Activated naive CD8-positive, alpha-beta T cell treated with anti-CD3 and anti-CD28 coated beads, Interleukin-2, amount 10 ng/mL, durations not matched to agents 7 days and 5 days (primary cell): ENCODE measurements around the gene PDX1. TPM values are rescaled to one million over a fixed set of nuclear protein-coding genes. Genes with fewer than 3 reads are reported as not detected.

ENCODE experiments used
- ATAC-seq: fragments of 150-1000 bp; cut with Tn5 transposase; one replicate; pipeline ENCODE4 v1.10.0; 2021; ENCODE audit warnings: low read depth, moderate library complexity
- POLR2A ChIA-PET: fragments of 350-600 bp; sonication (Branson Sonifier 250); formaldehyde crosslinking; loops from one replicate; lab custom pipeline; 2021; ENCODE audit warnings: antibody characterized with exemption; lab: Charles Lee
- DNase-seq: peaks from one replicate; pipeline ENCODE4 v3.0.0; 2021
- H3K27ac Mint-ChIP-seq: one replicate; pipeline ENCODE4 v1.8.0; 2022; ENCODE audit warnings: mild to moderate bottlenecking, mixed read lengths
- H3K27me3 Mint-ChIP-seq: one replicate; pipeline ENCODE4 v1.8.0; 2022; ENCODE audit warnings: mild to moderate bottlenecking, moderate library complexity, mixed read lengths
- H3K36me3 Mint-ChIP-seq: one replicate; pipeline ENCODE4 v1.8.0; 2021; ENCODE audit warnings: mild to moderate bottlenecking, mixed read lengths
- H3K4me1 Mint-ChIP-seq: one replicate; pipeline ENCODE4 v1.8.0; 2021; ENCODE audit warnings: mixed read lengths
- H3K4me3 Mint-ChIP-seq: one replicate; pipeline ENCODE4 v1.8.0; 2022; ENCODE audit warnings: mild to moderate bottlenecking, moderate library complexity, mixed read lengths
- H3K9me3 Mint-ChIP-seq: one replicate; pipeline ENCODE4 v1.8.0; 2021; ENCODE audit warnings: mixed read lengths
- total RNA-seq, 2 experiments: library from RNA; stranded (reverse); gene quantifications; one replicate each; pipeline ENCODE4 v1.2.3, GENCODE V29; 2021

Gene PDX1
- not detected for total RNA-seq

DNA sequence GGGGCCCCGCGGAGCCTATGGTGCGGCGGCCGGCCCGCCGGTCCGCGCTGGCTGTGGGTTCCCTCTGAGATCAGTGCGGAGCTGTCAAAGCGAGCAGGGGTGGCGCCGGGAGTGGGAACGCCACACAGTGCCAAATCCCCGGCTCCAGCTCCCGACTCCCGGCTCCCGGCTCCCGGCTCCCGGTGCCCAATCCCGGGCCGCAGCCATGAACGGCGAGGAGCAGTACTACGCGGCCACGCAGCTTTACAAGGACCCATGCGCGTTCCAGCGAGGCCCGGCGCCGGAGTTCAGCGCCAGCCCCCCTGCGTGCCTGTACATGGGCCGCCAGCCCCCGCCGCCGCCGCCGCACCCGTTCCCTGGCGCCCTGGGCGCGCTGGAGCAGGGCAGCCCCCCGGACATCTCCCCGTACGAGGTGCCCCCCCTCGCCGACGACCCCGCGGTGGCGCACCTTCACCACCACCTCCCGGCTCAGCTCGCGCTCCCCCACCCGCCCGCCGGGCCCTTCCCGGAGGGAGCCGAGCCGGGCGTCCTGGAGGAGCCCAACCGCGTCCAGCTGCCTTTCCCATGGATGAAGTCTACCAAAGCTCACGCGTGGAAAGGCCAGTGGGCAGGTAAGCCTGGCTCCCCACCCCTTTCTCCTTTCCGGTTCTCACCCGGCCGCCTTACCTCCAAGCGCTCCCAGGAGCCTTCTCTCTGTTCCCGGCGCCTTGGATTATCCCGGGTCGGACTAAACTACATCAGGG lies at the start of gene PDX1:
TSS of gene PDX1 (plus strand) at position 67 of the 743 bp plus-strand sequence. CDS start at position 206, 139 bp downstream.
- POLR2A ChIA-PET, result no interaction called here
- peak within 1 kb of the TSS; percentile 25 for H3K27ac Mint-ChIP-seq
- no peaks in the 10 kb centered on the region for H3K9me3 Mint-ChIP-seq
- H3K4me1 Mint-ChIP-seq, result peaks cover 11% of the 10 kb centered on the region
- H3K27me3 Mint-ChIP-seq, result peaks cover 83% of the 10 kb centered on the region
- peaks cover 2% of the 10 kb centered on the region for H3K36me3 Mint-ChIP-seq
- ATAC-seq, result no peak
- DNase-seq, result peak; percentile 40
- peak within 1 kb of the TSS; percentile 66 for H3K4me3 Mint-ChIP-seq

GRCh38 chr13:27878274-27878673 lies 41.5 kb upstream of the PDX1 start:
- Mint-ChIP-seq H3K36me3 (no peaks in the 10 kb centered on the region), H3K9me3 (no peaks in the 10 kb centered on the region), H3K27me3 (peaks cover 44% of the 10 kb centered on the region), H3K4me3 (no peak overlapping the region), H3K4me1 (no peaks in the 10 kb centered on the region), H3K27ac (no peak overlapping the region)
- ATAC-seq (no peak), DNase-seq (no peak)
- POLR2A ChIA-PET, result no interaction called here

DNA sequence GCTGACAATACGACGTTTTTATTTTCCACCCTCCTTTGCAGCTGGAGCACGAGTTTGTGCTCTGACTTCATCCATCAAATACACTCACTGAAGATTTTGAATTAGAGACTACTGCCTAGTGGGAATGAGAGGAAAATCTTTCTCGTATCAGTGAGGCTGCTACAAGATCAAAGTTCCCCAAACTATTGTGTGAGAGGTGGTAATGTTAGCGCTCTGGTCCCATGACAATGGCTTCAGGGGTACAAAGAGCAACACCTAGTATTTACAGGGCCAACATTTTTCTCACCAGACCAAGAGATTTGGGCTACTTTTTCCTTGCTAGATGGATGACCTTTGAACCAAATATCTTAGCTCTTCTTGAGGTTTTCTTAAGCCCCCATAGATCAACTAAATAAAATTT lies 30.3 kb upstream of the PDX1 start:
- no peaks in the 10 kb centered on the region for H3K4me1 Mint-ChIP-seq
- POLR2A ChIA-PET, result no interaction called here
- no peaks in the 10 kb centered on the region for H3K9me3 Mint-ChIP-seq
- ATAC-seq, result no peak
- no peak for DNase-seq
- no peak overlapping the region for H3K27ac Mint-ChIP-seq
- H3K27me3 Mint-ChIP-seq, result peaks cover 33% of the 10 kb centered on the region
- H3K36me3 Mint-ChIP-seq, result no peaks in the 10 kb centered on the region
- H3K4me3 Mint-ChIP-seq, result no peak overlapping the region

DNA sequence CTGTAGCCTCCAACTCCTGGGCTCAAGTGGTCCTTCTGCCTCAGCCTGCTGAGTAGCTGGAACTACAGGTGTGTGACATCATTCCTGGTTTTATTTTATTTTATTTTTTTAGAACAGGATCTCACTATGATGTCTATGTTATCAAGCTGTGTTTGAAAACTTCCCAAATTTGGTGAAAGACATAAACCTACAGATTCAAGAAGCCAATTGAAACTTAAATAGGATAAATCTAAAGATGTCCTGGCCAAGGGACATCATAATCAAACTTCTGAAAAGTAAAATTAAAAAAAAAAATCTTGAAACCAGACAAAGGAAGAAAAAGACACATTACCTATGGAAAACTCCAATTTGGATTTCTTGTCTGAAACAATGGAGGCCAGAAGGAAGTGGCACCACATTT lies 23.1 kb upstream of the PDX1 start:
- no peak for ATAC-seq
- DNase-seq, result no peak
- H3K4me1 Mint-ChIP-seq, result no peaks in the 10 kb centered on the region
- no peak overlapping the region for H3K4me3 Mint-ChIP-seq
- POLR2A ChIA-PET, result no interaction called here
- H3K36me3 Mint-ChIP-seq, result no peaks in the 10 kb centered on the region
- no peaks in the 10 kb centered on the region for H3K9me3 Mint-ChIP-seq
- H3K27me3 Mint-ChIP-seq, result peaks cover 40% of the 10 kb centered on the region
- H3K27ac Mint-ChIP-seq, result no peak overlapping the region

DNA sequence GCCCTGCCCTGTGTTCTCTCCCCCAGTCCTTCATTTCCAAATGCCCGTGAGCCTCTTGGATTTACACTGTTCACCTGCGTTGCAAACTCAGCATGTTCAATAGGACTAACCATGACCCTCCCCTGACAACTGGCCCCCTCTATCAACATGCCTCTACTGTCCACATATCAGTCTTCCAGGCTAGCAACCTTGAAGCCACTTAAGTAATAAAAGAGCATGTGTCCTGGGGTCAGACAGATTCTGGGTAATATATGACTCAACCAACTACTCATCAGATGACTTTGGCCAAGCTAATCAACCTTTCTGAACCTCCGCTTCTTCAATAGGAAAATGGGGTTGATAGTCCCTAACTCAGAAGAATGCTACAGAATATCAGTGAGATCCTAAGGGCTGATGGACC lies 15.1 kb upstream of the PDX1 start:
- no peaks in the 10 kb centered on the region for H3K36me3 Mint-ChIP-seq
- ATAC-seq (no peak), DNase-seq (no peak)
- peaks cover 27% of the 10 kb centered on the region for H3K27me3 Mint-ChIP-seq
- POLR2A ChIA-PET, result no interaction called here
- no peak overlapping the region for H3K27ac Mint-ChIP-seq
- no peak overlapping the region for H3K4me3 Mint-ChIP-seq
- H3K9me3 Mint-ChIP-seq, result no peaks in the 10 kb centered on the region
- H3K4me1 Mint-ChIP-seq, result no peaks in the 10 kb centered on the region

DNA sequence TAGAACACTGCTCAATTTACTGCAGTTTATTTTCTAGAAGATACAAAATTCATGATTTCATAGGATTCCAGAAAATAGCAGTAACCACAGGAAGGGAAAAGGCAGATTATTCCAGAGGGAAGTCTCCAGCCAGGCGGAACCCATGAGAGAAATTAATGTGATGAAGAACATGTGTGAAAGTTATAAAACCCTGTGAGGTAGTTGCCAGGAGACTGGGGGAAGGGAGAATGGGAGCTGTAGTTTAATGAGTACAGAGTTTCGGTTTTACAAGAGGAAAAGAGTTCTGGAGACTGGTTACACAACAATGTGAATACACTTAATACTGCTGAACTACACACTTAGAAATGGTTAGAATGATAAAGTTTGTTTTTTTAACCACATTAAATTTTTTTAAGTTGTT lies 14.2 kb upstream of the PDX1 start:
- Mint-ChIP-seq H3K27ac (no peak overlapping the region), H3K4me1 (no peaks in the 10 kb centered on the region), H3K36me3 (no peaks in the 10 kb centered on the region), H3K27me3 (peaks cover 26% of the 10 kb centered on the region), H3K4me3 (no peak overlapping the region), H3K9me3 (no peaks in the 10 kb centered on the region)
- POLR2A ChIA-PET, result no interaction called here
- DNase-seq (no peak), ATAC-seq (no peak)

DNA sequence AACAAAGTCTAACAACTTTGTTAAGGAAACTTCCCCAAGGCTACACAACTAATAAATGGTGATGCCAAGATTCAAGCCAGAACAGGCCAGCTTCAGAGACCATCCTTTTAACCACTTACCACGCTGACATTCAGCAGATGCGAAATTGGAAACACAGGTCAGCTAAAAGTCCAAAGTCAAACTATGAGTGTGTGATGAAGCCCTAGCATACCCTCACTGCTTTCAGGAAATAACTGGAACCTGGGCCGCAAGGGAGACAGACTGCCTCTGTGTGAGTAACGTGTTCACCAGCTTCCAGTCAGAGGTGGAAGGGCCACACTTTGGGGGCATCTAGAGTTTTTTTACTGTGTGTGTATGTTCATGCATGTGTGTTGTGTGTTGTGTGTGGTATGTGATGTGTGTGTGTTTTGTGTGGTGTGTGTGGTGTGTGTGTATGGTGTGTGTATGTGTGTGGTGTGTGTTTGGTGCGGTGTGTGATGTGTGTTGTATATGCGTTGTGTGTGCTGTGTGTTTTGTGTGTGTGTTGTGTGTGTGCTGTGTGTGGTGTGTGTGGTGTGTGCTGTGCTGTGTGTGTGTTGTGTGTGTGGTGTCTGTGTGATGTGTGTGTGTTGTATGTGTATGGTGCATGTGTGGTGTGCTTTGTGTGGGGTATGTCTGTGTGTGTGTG lies 12.5 kb upstream of the PDX1 start:
- Mint-ChIP-seq H3K27me3 (peaks cover 28% of the 10 kb centered on the region), H3K4me1 (no peaks in the 10 kb centered on the region), H3K9me3 (no peaks in the 10 kb centered on the region), H3K4me3 (no peak overlapping the region), H3K36me3 (no peaks in the 10 kb centered on the region), H3K27ac (no peak overlapping the region)
- DNase-seq, result no peak
- POLR2A ChIA-PET, result no interaction called here
- ATAC-seq, result no peak

GRCh38 chr13:27909378-27909777 lies 10.4 kb upstream of the PDX1 start:
- POLR2A ChIA-PET, result no interaction called here
- no peak for ATAC-seq
- peaks cover 29% of the 10 kb centered on the region for H3K27me3 Mint-ChIP-seq
- no peak overlapping the region for H3K27ac Mint-ChIP-seq
- no peaks in the 10 kb centered on the region for H3K36me3 Mint-ChIP-seq
- no peak for DNase-seq
- no peaks in the 10 kb centered on the region for H3K4me1 Mint-ChIP-seq
- no peak overlapping the region for H3K4me3 Mint-ChIP-seq
- no peaks in the 10 kb centered on the region for H3K9me3 Mint-ChIP-seq

- Mint-ChIP-seq H3K36me3 (no peaks in the 10 kb centered on the region), H3K9me3 (no peaks in the 10 kb centered on the region), H3K4me3 (no peak overlapping the region), H3K4me1 (no peaks in the 10 kb centered on the region), H3K27ac (no peak overlapping the region), H3K27me3 (peaks cover 40% of the 10 kb centered on the region)
- ATAC-seq (no peak), DNase-seq (no peak)
- POLR2A ChIA-PET, result no interaction called here
Observed at GRCh38 chr13:27911521-27911920, 8.3 kb upstream of the PDX1 start.

- POLR2A ChIA-PET, result interaction anchor here (0.7 kb wide), 1 partner anchor 491 kb away, joined by 3 read pairs; no protein-coding TSS in a partner anchor
- Mint-ChIP-seq H3K27me3 (peaks cover 57% of the 10 kb centered on the region), H3K4me3 (no peak overlapping the region), H3K27ac (no peak overlapping the region), H3K9me3 (no peaks in the 10 kb centered on the region), H3K36me3 (no peaks in the 10 kb centered on the region), H3K4me1 (peaks cover 3% of the 10 kb centered on the region)
- ATAC-seq, result no peak
- DNase-seq, result no peak
Observed at GRCh38 chr13:27913160-27913559, 6.6 kb upstream of the PDX1 start.

- H3K36me3 Mint-ChIP-seq, result no peaks in the 10 kb centered on the region
- H3K27ac Mint-ChIP-seq, result no peak overlapping the region
- H3K4me1 Mint-ChIP-seq, result peaks cover 6% of the 10 kb centered on the region
- H3K4me3 Mint-ChIP-seq, result no peak overlapping the region
- ATAC-seq, result no peak
- peaks cover 69% of the 10 kb centered on the region for H3K27me3 Mint-ChIP-seq
- DNase-seq, result no peak
- H3K9me3 Mint-ChIP-seq, result no peaks in the 10 kb centered on the region
- POLR2A ChIA-PET, result no interaction called here
Observed at GRCh38 chr13:27915301-27916207, 4.2 kb upstream of the PDX1 start.

DNA sequence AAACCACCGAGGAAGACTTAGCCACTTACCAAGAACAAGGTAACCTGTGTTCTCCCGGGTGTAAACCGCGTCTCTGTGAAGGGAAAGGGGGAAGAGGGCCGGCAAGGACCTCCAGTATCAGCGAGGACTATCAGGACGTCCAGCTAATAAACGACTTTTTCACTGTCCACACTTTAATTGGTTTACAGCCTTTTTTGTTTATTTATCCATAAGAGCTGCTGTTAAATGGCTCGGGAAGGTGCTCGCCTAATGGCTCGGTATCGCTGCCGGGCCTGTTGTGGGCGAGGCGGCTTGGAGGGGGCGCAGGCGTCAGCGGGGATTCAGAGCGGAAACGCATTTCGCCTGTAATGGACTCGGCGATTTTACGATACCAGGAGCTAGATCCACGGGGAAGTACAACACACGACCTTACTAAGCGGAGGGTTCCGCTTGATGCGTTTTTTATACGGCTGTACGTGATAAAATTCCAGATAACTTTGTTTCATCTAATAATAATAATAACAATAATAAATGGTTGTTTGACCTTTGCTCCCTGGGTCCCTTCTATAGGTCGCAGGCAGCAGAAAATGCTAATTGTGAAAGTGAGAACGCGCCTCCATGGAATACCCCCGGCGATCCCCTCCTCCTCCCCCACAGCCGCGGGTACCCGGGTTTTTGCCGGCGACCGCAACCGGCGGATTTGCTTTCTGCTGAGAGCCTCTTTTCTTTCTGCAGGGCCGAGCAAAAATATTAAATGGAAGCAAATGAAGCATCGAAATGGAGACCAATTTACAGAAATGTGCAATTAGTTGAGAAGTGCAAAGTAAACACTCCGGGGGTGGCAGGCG lies 2.5 kb upstream of the PDX1 start:
- no peak for ATAC-seq
- Mint-ChIP-seq H3K27me3 (peaks cover 75% of the 10 kb centered on the region), H3K4me1 (peaks cover 11% of the 10 kb centered on the region), H3K9me3 (no peaks in the 10 kb centered on the region), H3K36me3 (no peaks in the 10 kb centered on the region), H3K4me3 (peak overlapping the region; percentile 42), H3K27ac (peak overlapping the region; percentile 78)
- POLR2A ChIA-PET, result no interaction called here
- DNase-seq, result no peak
